IMR-90 (cell line): ENCODE results near the gene OTP. TPM values are rescaled to one million over a fixed set of nuclear protein-coding genes. Genes with fewer than 3 reads are reported as not detected.

Experiments used
- ATAC-seq: fragments of 200-7000 bp; cut with Tn5 transposase; 2 replicates; pipeline ENCODE4 v1.9.1; 2020; ENCODE audit warnings: low read depth, mild to moderate bottlenecking, moderate library complexity
- BruUV-seq: library from RNA; stranded (reverse); fragments of 400-500 nt; replicated peaks from 2 replicates; lab custom pipeline; 2021; lab: Mats Ljungman, UMichigan
- CTCF ChIA-PET: fragments of 300-600 bp; formaldehyde crosslinking; extraction: SDS; loops from one replicate; lab custom pipeline; 2021; ENCODE audit warnings: antibody characterized with exemption; lab: Yijun Ruan, JAX
- POLR2A ChIA-PET: fragments of 300-600 bp; sonication (Branson Sonifier 250); formaldehyde crosslinking; loops from one replicate; lab custom pipeline; 2022; ENCODE audit warnings: antibody characterized with exemption; ENCODE audit not compliant: unreplicated experiment; lab: Charles Lee
- DNase-seq: peaks from one replicate; pipeline ENCODE4 v3.0.0; 2013
- H2AFZ ChIP-seq: replicated peaks from 2 replicates; pipeline ENCODE3; 2013; ENCODE audit warnings: low read length, mild to moderate bottlenecking; ENCODE audit not compliant: poor library complexity
- H2AK5ac ChIP-seq: 2 replicates; pipeline ENCODE4 v1.6.1; 2013; ENCODE audit warnings: low read depth, low read length, inconsistent platforms
- H2AK9ac ChIP-seq: replicated peaks from 2 replicates; pipeline ENCODE3; 2013; ENCODE audit warnings: mild to moderate bottlenecking, low read depth, low read length, moderate library complexity; ENCODE audit not compliant: poor library complexity
- H2BK120ac ChIP-seq: 2 replicates; pipeline ENCODE4 v1.6.1; 2013; ENCODE audit warnings: low read depth, low read length, inconsistent platforms
- H2BK15ac ChIP-seq: 3 replicates; pipeline ENCODE4 v1.6.1; 2013; ENCODE audit warnings: low read depth, low read length, inconsistent platforms
- H2BK20ac ChIP-seq: 2 replicates; pipeline ENCODE4 v1.6.1; 2013; ENCODE audit warnings: low read depth, mild to moderate bottlenecking, inconsistent platforms, low read length, moderate library complexity
- H2BK5ac ChIP-seq: 2 replicates; pipeline ENCODE4 v1.6.1; 2013; ENCODE audit warnings: mild to moderate bottlenecking, low read depth, low read length, inconsistent platforms; ENCODE audit not compliant: poor library complexity, severe bottlenecking
- H3K14ac ChIP-seq: replicated peaks from 2 replicates; pipeline ENCODE4 v1.6.1; 2013; ENCODE audit warnings: low read depth, low read length, inconsistent platforms
- H3K18ac ChIP-seq: 2 replicates; pipeline ENCODE4 v1.6.1; 2013; ENCODE audit warnings: low read depth, low read length, control low read depth
- H3K23ac ChIP-seq: 2 replicates; pipeline ENCODE4 v1.6.1; 2013; ENCODE audit warnings: low read depth, low read length, inconsistent platforms
- H3K27ac ChIP-seq: 2 replicates; pipeline ENCODE4 v1.5.1; 2013; ENCODE audit warnings: mild to moderate bottlenecking, control low read depth, low read length; ENCODE audit not compliant: insufficient read depth
- H3K27me3 ChIP-seq: 2 replicates; pipeline ENCODE4 v1.6.1; 2013; ENCODE audit warnings: low read length; ENCODE audit not compliant: control insufficient read depth, insufficient read depth
- H3K36me3 ChIP-seq: 2 replicates; pipeline ENCODE4 v1.6.1; 2013; ENCODE audit warnings: low read length, mixed read lengths; ENCODE audit not compliant: control insufficient read depth, insufficient read depth
- H3K4ac ChIP-seq: 2 replicates; pipeline ENCODE4 v1.6.1; 2013; ENCODE audit warnings: low read depth, low read length, inconsistent platforms
- H3K4me1 ChIP-seq: 2 replicates; pipeline ENCODE4 v1.6.1; 2013; ENCODE audit warnings: low read length, mixed read lengths; ENCODE audit not compliant: control insufficient read depth, insufficient read depth
- H3K4me2 ChIP-seq: 2 replicates; pipeline ENCODE4 v1.6.1; 2013; ENCODE audit warnings: low read depth, mild to moderate bottlenecking, control low read depth, low read length, moderate library complexity
- H3K4me3 ChIP-seq: 2 replicates; pipeline ENCODE4 v1.5.1; 2013; ENCODE audit warnings: low read depth, mild to moderate bottlenecking, control low read depth, low read length, moderate library complexity; ENCODE audit not compliant: insufficient read depth
- H3K56ac ChIP-seq: 2 replicates; pipeline ENCODE4 v1.6.1; 2013; ENCODE audit warnings: low read length, inconsistent platforms; ENCODE audit not compliant: insufficient read depth; ENCODE audit errors: extremely low read depth
- H3K79me1 ChIP-seq, 2 experiments: 2 replicates each; pipeline ENCODE4 v1.6.1; 2013; ENCODE audit warnings: low read length in 2 of 2, inconsistent platforms in 1 of 2, low read depth in 1 of 2
- H3K9ac ChIP-seq: 2 replicates; pipeline ENCODE4 v1.6.1; 2013; ENCODE audit warnings: low read depth, low read length, control low read depth
- H3K9me1 ChIP-seq: 2 replicates; pipeline ENCODE4 v1.6.1; 2013; ENCODE audit warnings: low read length, inconsistent platforms; ENCODE audit not compliant: insufficient read depth
- H3K9me3 ChIP-seq: 2 replicates; pipeline ENCODE4 v1.6.1; 2013; ENCODE audit warnings: low read length; ENCODE audit not compliant: control insufficient read depth, insufficient read depth
- H4K20me1 ChIP-seq: 2 replicates; pipeline ENCODE4 v1.6.1; 2013; ENCODE audit warnings: low read length, inconsistent platforms; ENCODE audit not compliant: insufficient read depth
- H4K5ac ChIP-seq: 2 replicates; pipeline ENCODE4 v1.6.1; 2013; ENCODE audit warnings: mild to moderate bottlenecking, low read depth, low read length, control low read depth
- H4K8ac ChIP-seq, 2 experiments: 2 replicates each; pipeline ENCODE4 v1.6.1; 2013; ENCODE audit warnings: low read depth in 2 of 2, low read length in 2 of 2, control low read depth in 1 of 2, inconsistent platforms in 1 of 2
- H4K91ac ChIP-seq: 2 replicates; pipeline ENCODE4 v1.6.1; 2013; ENCODE audit warnings: low read depth, low read length, inconsistent platforms; ENCODE audit not compliant: insufficient read depth
- CHD1 ChIP-seq: IDR thresholded peaks from 2 replicates; pipeline ENCODE4 v1.6.1; 2012; ENCODE audit warnings: low read depth, low read length, improper control_type of control experiment
- NFE2L2 ChIP-seq: fragments of 150-350 bp; IDR thresholded peaks from 2 replicates; pipeline ENCODE4 v1.6.1; 2016; ENCODE audit warnings: low read depth, mild to moderate bottlenecking, low read length
- RAD21 ChIP-seq: IDR thresholded peaks from 2 replicates; pipeline ENCODE4 v1.6.1; 2012; ENCODE audit warnings: low read length, improper control_type of control experiment
- WGBS, 2 experiments: methylation state at CpG; one replicate each; pipeline versions ENCODE4 v1.1.5 to v1.1.7; 2013; ENCODE audit warnings: missing lambda C conversion rate in 2 of 2; ENCODE audit not compliant: insufficient read length in 1 of 2; ENCODE audit errors: extremely low coverage in 2 of 2; 5-methylcytosine and 5-hydroxymethylcytosine counted together
- dilution Hi-C: fragments of 300-500 bp; cut with HindIII; formaldehyde crosslinking; loops from one replicate; pipeline ENCODE4 v1.14.3; 2018; ENCODE audit warnings: low sequenced_read_pairs; ENCODE audit not compliant: unreplicated experiment
- in situ Hi-C: fragments of 300-500 bp; cut with MboI; formaldehyde crosslinking; loops from 3 replicates; pipeline ENCODE4 v1.14.3; 2019; ENCODE audit warnings: low sequenced_read_pairs, inconsistent platforms, mixed read lengths
- intact Hi-C: fragments of 100-400 bp; cut with micrococcal nuclease; formaldehyde crosslinking; loops from 2 replicates; pipeline ENCODE4 v1.10.0; 2022
- polyA plus RNA-seq, 3 experiments: library from polyadenylated mRNA; depleted of rRNA; stranded (reverse); fragments of >200 nt; gene quantifications; 2 replicates each; pipeline ENCODE4 v1.2.3, GENCODE V29; 2012; ENCODE audit warnings: low replicate concordance in 1 of 3
- total RNA-seq: library from RNA; depleted of rRNA; stranded (reverse); fragments of >200 nt; gene quantifications from 2 replicates; pipeline ENCODE4 v1.2.3, GENCODE V29; 2012
- TF ChIP-seq, protein P1 (sequence below): fragments of 150-350 bp; IDR thresholded peaks from 2 replicates; pipeline ENCODE4 v1.6.1; 2016; ENCODE audit warnings: low read depth, mild to moderate bottlenecking, low read length, moderate library complexity, borderline replicate concordance

OTP gene
- total and polyA plus RNA-seq, 2 of the 4 experiments (the other 2 are of a cell fraction): not detected

DNA sequence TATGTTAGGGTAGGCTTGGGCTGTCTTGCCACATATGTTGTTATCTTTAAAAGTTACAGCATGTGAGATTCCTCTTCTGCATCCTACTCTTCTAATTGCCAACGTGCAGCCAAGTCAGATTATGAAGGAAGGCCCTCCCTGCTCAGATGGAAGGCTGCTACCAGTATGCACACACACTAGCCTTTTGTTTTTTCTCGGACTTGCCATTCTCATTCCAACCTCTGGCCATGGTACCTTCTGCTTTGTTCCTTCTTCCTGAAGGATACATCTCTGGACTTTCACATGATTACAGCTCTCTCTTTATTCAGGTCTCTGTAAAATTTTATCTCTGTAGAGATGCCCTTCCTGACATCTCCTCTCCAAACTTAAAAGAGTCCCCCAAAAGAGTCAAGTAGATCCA, 12.8 kb upstream of the OTP start:
- H3K4me2 ChIP-seq: no peak overlapping the region
- H3K27me3 ChIP-seq: peaks cover 60% of the 10 kb centered on the region
- no peak for TF ChIP-seq CHD1
- TF ChIP-seq, protein P1, sequence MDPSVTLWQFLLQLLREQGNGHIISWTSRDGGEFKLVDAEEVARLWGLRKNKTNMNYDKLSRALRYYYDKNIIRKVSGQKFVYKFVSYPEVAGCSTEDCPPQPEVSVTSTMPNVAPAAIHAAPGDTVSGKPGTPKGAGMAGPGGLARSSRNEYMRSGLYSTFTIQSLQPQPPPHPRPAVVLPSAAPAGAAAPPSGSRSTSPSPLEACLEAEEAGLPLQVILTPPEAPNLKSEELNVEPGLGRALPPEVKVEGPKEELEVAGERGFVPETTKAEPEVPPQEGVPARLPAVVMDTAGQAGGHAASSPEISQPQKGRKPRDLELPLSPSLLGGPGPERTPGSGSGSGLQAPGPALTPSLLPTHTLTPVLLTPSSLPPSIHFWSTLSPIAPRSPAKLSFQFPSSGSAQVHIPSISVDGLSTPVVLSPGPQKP: no peak
- no peak for TF ChIP-seq RAD21
- no peak for TF ChIP-seq NFE2L2
- H4K20me1 ChIP-seq: no peaks in the 10 kb centered on the region
- intact Hi-C loops: no loop called here
- no peak overlapping the region for H2BK20ac ChIP-seq
- H3K36me3 ChIP-seq: no peaks in the 10 kb centered on the region
- H3K9me3 ChIP-seq: no peaks in the 10 kb centered on the region
- ChIA-PET POLR2A (no interaction called here), CTCF (no interaction called here)
- no peak overlapping the region for H3K4ac ChIP-seq
- no peak overlapping the region for H2BK15ac ChIP-seq
- no peak for ATAC-seq
- no peak overlapping the region for H3K23ac ChIP-seq
- H4K91ac ChIP-seq: no peak overlapping the region
- dilution Hi-C loops: no loop called here
- H2AFZ ChIP-seq: no peak overlapping the region
- no peak overlapping the region for H2BK120ac ChIP-seq
- no TSS peak for BruUV-seq
- H4K8ac ChIP-seq: no peak overlapping the region
- H2AK5ac ChIP-seq: no peak overlapping the region
- no peak overlapping the region for H2AK9ac ChIP-seq
- H3K56ac ChIP-seq: no peak overlapping the region
- no peak overlapping the region for H3K4me3 ChIP-seq
- no peak overlapping the region for H4K5ac ChIP-seq
- no peaks in the 10 kb centered on the region for H3K9me1 ChIP-seq
- H3K4me1 ChIP-seq: no peaks in the 10 kb centered on the region
- in situ Hi-C loops: no loop called here
- no peak overlapping the region for H3K9ac ChIP-seq
- DNase-seq: no peak
- H3K18ac ChIP-seq: no peak overlapping the region
- H3K79me1 ChIP-seq: no peaks in the 10 kb centered on the region
- no peak overlapping the region for H3K14ac ChIP-seq
- no peak overlapping the region for H3K27ac ChIP-seq
- WGBS, 2 experiments: no CpG with 5 or more reads among the region's 2 CpGs
- no peak overlapping the region for H2BK5ac ChIP-seq
